Stimulated activated CD8-positive, alpha-beta memory T cell treated with anti-CD3 and anti-CD28 coated beads, Interleukin-7, amount 100 ng/mL, for 1 hour (primary cell): Measurements from ENCODE around the gene CNNM4.

Experiments
- DNase-seq, 2 donors: peaks; one replicate each; pipeline ENCODE4 v3.0.0-alpha.2; 2020; ENCODE audit warnings: low read depth in 2 of 2

CNNM4 gene

DNA sequence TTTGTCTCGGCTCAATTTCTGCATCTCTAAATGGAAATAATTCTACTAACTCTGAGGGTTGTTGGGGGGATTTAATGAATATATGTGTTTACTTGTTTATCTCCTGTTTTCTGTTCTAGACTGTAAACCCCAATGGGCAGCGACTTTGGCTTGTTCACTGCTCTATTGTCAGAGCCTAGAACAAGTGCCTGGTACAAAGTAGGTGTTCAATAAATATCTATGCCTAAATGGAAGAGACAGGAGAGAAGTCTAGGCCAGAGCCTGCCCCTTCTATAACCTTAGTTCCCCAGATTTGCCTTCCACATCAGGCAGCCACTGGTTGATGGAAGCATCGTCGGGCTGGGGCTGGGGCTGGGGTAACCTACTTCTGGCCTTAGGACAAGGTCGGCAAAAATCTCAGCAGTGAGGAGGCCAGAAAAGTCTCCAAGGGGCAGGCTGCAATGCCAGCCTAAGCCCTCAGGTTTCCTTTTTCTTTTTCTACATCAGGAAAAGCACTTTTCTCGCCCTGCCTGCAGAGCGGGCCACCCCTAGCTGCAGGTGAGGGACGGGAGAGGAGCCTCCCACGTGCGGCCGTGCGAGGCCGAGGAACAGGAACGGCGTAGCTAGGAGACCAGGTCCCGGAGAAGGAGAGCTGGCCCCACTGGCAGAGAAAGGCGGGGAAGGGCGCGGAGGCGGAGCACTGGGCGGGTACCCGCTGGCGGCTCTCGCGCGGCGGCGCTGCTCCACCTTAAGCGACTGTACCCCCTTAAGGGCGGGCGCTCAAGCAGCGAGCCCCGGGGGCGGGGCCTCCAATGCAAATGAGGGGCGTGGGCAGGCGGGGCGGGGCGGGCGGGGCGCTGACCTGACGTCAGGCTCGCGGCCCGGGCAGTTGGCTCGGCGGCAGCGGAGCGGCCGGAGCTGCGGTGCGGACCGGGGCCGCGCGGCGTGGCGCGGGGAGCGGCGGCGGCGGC is at the start of gene CNNM4:
CNNM4 (plus strand) TSS at position 867 of the 950 bp plus-strand sequence. CDS start 98 bp downstream, outside the sequence.
- peak; percentile 81 to 83 for DNase-seq

DNA sequence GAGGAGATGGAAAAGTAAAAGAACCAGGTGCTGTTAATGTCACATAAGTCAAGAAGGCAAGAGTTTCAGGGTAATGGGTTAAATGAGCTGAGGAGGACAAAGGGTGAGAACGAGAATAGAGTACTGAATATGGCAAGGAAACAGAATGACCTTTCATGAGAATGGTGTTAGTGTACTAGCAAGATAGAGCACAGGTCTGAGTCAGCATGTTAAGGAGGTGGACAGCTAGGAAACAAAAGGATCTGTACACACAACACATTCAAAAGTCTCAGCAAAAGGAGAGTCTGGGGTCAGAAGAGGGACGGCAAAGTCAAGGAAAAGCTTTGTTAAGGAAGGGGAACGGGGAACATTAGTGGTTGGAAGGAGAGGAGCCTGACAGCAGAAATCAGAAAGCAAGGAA is 49.7 kb upstream of the CNNM4 start:
- DNase-seq, result no peak

DNA sequence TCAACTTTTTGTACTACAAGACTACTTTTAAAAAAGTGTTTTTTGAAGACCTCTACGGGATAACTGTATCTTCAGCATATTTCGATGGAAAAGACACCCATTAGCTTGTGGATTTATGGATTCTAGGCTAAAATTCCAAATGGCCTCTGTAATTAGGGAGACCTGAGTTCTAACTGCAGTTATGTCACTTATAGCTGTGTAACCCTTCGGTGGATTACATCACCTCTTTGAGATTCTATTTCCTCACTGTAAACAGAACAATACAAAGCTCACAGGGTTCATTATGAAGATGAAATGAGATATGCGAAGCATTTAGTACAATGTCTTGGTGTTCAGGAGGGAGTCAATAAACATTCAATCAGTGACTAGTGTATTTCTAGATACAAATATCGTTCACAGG is 45.0 kb upstream of the CNNM4 start:
- DNase-seq, result no peak

DNA sequence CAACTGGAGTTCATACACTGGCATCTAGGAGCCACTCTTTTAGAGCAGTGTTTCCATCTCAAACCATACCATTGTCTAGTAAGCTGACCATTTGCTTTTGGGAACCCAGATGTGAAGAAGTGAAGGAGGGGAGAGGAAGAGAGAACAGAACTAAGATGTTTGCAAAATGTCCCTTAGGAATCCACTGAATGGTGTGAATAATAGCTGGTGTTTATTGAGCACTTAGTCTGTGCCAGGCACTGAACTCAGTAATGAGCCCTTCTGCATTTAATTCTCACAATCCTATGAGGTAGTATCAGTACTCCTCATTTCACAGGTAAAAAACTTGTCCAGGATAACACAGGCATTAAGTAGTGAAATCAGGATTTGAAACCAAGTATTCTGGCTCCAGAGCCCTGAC is 44.3 kb upstream of the CNNM4 start:
- DNase-seq, result no peak

DNA sequence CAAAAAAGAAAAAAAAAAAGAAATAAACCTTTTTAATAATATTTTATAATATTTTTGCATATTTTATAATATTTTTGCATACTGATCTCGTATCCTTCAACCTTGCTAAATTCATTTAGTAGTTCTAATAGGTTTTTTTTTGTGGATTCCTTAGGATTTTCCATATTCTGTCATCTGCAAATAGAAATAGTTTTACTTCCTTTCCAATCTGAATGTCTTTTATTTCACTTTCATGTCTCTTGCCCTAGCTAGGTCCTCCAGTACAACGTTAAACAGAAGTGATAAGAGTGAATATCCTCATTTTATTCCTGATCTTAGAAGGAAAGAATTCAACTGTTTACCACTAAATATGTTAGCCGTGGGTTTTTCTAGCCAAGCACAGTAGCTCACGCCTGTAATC is 34.6 kb upstream of the CNNM4 start:
- DNase-seq, result no peak

DNA sequence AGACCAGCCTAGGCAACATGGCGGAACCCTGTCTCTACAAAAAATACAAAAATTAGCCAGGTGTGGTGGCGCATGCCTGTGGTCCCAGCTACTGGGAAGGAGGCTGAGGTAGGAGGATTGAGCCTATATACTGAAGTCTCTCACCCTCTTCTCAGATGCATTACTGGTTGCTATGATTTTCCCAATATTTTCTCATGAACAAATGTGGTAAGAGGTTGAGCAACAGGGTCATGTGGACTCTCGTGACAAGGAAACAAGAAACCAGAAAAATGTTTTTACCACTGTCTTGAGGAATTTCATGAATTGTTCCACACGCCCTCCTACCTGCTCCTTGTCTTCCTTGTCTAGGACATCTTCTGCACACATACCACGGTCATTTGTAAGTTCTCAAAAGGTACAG is 33.3 kb upstream of the CNNM4 start:
- DNase-seq, result no peak

DNA sequence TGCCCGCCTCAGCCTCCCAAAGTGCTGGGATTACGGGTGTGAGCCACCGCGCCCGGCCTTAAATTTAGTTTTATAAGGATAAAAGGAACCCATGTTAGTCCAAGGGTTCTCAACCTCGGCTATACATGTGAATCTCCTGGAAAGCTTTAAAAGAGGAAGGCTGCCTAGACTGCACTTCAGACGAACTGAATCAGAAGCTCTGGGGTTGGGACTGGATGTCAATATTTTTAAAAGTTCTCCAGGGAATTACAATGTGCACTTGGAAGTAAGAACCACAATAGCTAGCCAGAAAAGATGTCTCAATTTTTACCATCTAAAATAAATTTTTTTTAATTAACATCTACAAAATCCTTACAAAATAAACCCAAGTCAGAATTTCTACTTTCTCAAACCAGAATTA is 31.0 kb upstream of the CNNM4 start:
- DNase-seq, result no peak

DNA sequence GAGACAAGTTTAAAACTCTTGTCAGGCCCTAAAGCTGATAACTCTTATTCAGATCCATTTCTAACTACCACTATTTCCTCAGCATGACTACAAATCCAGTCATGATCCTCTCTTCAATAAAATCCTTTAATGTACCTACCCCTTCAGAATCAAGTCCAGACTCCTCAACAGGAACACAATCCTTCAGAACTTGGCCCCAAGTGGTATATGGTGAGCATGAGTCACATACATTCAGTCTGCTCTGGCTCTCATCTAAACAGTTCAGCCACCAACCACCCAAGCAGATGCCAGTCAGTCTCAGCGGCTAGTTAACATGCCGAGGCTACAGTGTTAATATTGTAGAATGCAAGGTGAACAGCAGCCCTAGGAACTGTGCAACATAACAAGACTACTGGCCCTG is 30.5 kb upstream of the CNNM4 start:
- no peak for DNase-seq

DNA sequence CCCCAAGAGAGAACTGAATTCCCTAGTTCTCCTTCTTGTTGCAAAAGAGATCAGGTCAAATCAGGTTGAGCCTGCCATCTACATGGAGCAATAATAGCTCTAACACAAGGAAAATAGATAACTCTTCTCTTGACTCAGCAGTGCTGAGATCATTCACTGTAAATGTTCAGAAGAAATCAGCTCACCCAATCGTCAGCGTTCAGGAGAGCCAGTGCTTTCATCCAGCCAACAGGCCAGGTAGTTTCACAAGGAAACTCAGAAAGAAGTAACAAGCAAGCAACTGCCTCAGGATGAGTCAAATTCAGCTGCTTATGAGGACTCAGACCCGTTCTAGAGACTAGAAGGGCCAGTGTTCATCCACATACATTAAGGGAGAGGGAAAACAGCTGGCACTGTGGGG is 26.8 kb upstream of the CNNM4 start:
- DNase-seq, result no peak

DNA sequence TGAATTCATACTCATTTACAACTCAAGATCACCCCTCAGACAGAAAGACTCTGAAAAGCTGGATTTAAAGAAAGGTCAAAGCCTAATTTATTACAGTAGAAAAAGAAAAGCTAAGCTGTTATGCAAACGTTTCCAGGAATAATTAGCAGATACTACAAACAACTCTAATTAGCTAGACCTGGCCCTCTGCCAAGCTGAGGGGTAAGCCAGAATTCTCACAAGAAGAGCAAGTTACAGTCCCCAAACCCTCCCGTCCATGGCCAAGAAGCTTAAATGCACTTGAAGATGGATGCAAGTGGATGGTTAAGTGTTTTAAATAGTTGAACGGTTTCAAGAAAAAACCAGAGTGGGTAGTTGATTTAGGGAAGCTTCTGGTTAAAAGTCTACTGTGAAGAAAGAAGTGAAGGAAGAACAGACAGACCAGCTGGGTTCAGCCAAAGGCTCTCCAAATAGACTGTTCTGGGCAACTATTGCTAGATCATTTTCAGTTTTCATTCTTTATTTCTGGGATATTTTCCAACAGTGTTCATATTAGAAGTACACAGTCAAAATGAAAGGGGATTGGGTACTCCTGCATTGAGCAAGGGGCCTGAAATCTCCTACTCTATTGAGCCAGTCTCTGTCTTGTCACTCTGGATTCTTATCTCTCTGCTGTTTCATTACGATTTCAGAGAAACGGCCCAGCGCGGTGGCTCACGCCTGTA is 25.7 kb upstream of the CNNM4 start:
- DNase-seq, result no peak

DNA sequence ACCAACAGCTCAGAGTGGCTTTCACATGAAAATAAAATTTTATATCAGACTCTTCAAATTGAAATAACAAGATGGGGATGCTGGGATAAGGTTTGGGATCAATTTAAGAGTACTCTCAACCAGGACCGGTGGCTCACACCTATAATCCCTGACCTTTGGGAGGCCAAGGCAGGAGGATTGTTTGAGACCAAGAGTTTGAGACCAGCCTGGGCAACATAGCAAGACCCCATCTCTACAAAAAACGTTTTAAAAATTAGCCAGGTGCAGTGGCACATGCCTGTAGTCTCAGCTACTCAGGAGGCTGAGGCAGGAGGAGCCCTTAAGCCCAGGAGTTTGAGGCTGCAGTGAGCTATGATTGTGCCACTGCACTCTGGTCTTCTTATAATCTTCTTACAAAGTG is 23.5 kb upstream of the CNNM4 start:
- no peak for DNase-seq

DNA sequence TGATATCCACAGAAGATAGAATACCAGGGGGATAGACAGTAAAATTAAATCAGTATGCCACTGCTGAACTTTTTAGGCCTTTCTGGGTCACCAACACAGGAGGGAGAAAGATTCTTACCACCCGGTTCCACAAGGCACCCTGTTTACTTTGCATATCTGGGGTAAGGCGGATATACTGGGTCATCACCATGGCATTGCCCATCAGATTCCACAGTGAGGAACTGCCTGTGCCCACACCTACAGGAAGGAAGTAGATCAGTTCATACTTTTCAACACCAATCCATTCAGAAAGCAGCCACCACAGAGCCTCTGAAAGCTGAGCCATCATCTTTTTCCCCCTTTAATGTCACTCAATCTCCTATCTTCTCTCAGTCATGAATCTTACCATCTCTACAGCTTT is 22.9 kb upstream of the CNNM4 start:
- DNase-seq, result no peak

DNA sequence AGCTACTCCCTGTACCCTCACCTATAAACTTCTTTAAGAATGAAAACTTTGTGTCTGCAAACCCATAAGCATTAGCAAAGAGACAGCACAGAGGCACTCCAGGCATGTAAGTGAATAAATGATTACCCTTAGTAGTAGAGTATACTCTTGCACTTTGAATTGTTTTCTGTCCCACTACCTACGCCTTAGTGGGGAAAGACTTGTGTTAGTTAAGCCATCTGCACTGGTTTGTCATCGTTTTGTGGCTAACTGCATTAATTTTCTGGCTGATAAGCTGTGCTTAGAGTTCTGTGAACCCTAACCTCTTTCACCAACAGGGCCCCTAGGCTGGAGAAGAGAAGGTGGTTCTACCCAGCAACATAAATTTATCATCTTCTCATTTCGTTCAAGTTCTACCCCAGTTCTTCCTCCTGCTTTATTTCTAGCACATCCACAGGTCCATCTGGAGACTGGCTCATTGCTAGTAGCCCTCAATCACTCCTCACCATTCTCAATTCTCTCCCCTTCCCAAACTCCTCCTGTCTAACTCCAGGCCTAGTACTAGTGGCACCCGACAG is 21.5 kb upstream of the CNNM4 start:
- no peak for DNase-seq

DNA sequence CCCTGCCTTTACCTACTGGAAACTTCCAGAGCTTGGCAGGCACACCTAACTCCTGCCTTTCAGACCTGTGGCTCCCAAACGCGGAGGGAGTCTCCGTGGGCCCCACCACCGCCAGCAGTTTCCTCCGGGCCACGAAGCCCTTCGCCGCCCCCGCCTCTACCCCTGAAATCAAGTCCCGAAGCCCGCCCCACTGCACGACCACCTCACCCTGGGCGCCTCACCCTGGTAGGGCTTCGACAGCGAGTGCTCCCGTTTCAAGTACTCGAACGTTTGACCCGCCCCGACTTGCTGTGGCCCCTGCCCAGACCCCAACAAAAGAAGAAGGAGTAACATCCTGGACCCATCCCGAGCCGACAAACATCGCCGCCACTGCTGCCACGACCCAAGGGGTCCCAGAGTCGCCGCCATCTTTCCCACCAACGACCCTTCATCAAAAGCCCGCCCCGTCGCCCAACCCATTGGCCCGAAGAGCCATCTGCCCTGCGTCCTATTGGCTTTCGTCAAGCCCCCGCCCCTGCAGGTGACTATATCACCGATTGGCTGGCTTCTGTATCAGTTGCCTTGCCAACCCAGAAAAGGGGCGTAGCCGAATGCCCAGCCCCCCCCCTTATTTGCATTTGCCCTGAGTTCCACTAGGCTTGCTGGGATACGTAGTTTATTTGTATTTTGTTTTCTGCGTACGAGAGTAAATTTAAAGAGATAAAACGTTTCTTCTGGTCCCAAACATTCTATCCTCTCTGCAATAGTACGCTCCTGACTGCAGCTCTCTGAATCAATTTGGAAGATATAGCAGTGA is 20.9 kb upstream of the CNNM4 start, which contains the start of gene LMAN2L:
LMAN2L (minus strand) TSS at position 432 of the 796 bp plus-strand sequence; CDS start at position 408, 24 bp downstream.
- peak; percentile 81 to 95 for DNase-seq

DNA sequence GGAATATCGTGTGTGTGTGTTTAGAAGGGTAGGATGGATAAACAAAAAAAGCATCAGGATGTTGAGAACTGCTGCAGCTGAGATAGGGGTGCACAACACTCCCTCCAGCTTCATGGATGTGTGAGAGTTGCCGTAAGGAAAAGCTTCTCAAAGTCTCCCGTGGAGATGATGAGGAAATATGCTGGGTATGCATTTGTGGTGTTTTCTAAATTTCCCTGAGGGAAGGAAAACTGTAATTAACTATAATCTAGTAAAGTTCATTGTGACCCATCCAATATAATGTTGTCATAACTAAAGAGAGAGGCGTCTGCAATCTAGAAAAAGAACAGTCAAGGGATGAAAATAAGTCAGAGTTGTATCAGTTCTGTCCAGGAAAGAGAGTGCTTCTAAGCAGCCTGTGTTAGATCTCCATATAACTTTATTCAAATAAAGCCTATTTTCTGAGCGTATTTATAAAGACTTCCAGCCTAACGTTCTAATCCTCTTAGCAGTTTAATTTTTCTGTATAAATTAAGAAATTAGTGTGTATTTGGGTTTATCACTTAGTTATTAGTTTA is 13.6 kb upstream of the CNNM4 start:
- no peak for DNase-seq

DNA sequence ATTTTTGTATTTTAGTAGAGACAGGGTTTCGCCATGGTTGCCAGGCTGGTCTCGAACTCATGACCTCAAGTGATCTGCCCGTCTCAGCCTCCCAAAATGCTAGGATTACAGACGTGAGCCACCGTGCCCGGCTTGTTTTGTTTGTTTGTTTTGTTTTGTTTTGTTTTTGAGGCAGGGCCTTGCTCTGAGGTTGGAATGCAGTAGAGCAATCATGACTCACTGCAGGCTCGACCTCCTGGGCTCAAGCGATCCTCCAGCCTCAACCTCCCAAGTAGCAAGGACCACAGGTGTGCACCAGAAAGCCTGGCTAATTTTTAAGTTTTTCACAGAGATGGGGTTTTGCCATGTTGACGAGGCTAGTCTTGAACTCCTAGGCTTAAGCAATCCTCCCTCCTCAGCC is 8.9 kb upstream of the CNNM4 start:
- DNase-seq, result no peak

DNA sequence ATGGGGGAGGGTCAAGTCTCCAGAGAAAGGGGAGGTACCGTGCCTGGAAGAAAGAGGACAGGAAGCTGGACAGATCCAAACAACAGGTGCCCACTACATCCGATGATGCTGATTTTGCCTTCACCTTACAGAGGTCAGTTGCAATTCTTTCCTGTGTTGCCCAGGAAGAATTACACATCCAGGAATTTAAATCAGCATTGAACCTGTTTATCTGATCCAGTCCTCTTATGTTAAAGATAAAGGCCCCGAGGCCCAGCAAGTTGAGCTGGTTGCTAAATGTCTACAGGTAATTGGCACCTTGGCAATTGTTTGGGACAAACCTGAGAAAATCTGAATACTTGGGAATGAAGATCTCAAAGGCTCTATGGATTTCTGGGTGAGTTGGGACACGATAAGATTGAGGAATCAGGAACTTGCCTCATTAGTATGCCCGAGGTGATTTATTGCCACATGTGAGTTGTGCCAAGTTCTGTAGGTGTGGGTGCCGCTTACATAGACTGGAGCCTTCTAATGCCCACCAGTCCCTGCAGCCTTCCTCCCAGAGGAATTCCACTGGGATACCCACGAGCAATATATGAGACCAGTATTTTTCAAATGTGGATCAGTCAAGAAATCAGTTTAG is 6.9 kb upstream of the CNNM4 start:
- no peak for DNase-seq

DNA sequence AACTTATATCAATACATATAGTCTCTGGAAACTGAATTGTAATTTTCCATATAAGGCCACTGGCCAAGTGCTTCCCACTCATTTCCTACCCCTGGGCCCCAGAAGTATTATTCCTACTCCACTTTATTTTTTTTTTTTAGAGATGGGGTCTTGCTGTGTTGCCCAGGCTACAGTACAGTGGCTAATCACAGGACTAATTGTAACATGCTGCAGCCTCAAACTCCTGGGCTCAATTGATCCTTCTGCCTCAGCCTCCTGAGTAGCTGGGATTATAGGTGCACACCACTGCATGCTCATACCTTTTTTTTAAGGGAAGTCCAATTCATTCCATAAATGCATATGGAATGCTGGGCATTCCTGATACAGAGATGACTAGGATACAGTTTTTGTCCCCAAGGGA is 6.4 kb upstream of the CNNM4 start:
- DNase-seq, result no peak

DNA sequence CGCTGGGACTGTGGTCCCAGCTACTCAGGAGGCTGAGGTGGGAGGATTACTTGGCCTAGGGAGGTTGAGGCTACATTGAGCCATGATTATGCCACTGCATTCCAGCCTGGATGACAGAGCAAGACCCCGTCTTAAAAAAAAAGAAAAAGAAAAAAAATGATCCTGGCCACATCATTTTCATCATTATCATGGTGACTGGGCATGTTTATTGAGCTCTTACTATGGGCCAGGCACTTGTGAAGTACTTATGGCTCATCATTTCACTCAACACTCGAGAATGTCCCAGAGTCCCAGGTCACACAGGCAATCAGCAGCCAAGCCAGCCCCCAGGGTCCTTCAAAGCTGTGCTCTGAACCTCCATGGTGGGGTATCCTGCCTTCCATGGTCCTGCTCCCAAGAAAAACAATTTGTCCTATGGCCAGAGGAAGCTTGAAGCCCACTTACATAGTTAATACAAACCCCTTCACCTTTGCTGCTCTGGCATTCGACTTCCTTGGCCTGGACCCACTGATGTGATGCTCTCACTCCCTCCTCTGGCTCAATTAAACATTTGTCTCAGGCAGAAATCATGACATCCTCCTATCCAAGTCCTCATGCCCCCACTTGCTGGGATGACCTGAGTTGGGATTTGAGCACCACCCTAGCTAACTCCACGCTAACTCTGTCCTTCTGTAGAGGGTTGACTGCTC is 3.8 kb upstream of the CNNM4 start:
- no peak for DNase-seq

DNA sequence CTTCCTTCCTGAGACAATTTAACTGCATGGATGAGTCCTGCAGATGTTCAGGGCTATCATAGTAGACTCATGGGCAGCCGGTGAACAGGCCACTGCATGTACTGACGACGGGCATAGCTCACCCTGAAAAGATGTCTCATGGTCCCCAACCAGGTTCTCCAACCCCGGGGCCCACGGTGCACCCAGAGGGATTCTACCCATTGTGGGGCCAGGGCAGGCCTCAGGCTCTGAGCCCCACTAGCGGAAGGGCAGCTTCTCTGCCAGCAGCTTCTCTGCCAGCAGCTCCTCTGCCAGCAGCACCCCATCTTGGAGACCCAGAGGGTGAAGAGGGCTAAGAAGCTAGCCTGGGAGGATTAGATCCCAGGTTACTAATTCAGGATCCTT is 3.2 kb upstream of the CNNM4 start:
- no peak for DNase-seq

DNA sequence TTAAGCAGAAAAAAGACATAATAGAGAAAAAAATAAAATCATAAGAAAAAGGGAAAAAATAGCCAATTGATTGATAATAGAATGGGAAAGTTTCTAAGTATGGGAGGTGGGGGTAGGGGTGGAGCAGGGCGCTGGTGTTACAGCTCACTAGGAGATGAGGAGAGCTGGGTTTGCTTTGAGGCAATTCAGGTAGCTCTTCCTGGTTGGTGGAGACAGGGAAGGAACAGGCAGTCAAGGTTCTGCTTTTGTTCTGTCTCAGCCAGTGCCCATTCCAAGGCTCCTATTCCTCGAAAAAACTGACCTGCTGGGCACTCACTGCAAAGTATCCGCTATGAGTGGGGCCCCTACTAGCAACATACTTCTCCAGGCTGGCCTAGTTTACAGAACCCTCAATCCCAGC is 1.7 kb upstream of the CNNM4 start:
- DNase-seq, result no peak
